Esophagus squamous epithelium (tissue), 4 donors: ENCODE results near the gene C19orf25.

Source experiments
- POLR2A ChIP-seq, 4 donors: fragments of 450-650 bp; IDR thresholded peaks; one replicate each; pipeline ENCODE4 v1.6.1; 2017; ENCODE audit warnings: antibody characterized with exemption in 4 of 4, mild to moderate bottlenecking in 4 of 4, moderate library complexity in 3 of 4
- TF ChIP-seq, protein P1 (sequence below), 6 experiments: fragments of 450-650 bp in 4 of 6; fragments of 200-600 bp in 2 of 6; sonication (generic) in 2 of 6; IDR thresholded peaks; one replicate each; pipeline ENCODE4 v1.5.1; 2016 to 2019; ENCODE audit warnings: antibody characterized with exemption in 6 of 6, mild to moderate bottlenecking in 4 of 6, moderate library complexity in 4 of 6

DNA sequence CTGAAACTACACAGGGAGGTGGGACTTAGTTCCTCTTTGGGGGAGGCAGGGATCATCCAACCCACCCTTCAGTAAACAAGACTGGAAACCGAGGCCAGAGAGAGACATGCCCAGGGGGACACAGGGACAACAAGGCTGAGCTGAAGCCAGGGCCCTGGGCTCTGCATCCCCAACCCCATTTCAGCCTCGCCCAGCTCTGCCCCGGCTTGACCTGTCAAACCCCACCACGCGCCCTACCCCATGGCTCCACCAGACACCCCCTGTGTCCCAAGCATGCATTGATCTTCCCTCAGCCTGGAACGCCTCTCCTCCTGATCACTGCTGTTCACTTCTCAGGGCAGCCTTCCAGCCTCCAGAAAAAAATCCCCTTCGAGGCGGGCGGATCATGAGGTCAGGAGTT, 31.1 kb downstream of the C19orf25 start:
- TF ChIP-seq, protein P1, sequence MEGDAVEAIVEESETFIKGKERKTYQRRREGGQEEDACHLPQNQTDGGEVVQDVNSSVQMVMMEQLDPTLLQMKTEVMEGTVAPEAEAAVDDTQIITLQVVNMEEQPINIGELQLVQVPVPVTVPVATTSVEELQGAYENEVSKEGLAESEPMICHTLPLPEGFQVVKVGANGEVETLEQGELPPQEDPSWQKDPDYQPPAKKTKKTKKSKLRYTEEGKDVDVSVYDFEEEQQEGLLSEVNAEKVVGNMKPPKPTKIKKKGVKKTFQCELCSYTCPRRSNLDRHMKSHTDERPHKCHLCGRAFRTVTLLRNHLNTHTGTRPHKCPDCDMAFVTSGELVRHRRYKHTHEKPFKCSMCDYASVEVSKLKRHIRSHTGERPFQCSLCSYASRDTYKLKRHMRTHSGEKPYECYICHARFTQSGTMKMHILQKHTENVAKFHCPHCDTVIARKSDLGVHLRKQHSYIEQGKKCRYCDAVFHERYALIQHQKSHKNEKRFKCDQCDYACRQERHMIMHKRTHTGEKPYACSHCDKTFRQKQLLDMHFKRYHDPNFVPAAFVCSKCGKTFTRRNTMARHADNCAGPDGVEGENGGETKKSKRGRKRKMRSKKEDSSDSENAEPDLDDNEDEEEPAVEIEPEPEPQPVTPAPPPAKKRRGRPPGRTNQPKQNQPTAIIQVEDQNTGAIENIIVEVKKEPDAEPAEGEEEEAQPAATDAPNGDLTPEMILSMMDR (IDR thresholded peaks at IDR 0.05), result no peak
- no peak for TF ChIP-seq POLR2A (IDR thresholded peaks at IDR 0.05)
